Activated CD8-positive, alpha-beta memory T cell treated with anti-CD3 and anti-CD28 coated beads, Interleukin-2, amount 10 ng/mL, durations not matched to agents 7 days and 5 days (primary cell): ENCODE data around the gene ADI1. TPM values are rescaled to one million over a fixed set of nuclear protein-coding genes. Genes with fewer than 3 reads are reported as not detected.
"Not testable (repeated sequence)": the region's sequence is repeated elsewhere in the genome, so short reads cannot be mapped to it uniquely, and the experiment has no call there.

Source experiments
- ATAC-seq: fragments of 150-1000 bp; cut with Tn5 transposase; one replicate; pipeline ENCODE4 v1.10.0; 2021; ENCODE audit warnings: moderate library complexity
- CTCF ChIA-PET: fragments of 350-600 bp; sonication (Branson Sonifier 250); formaldehyde crosslinking; loops from one replicate; lab custom pipeline; 2021; ENCODE audit warnings: antibody characterized with exemption; lab: Charles Lee
- DNase-seq: peaks from one replicate; pipeline ENCODE4 v3.0.0-alpha.2; 2020
- H3K27ac Mint-ChIP-seq: one replicate; pipeline ENCODE4 v1.8.0; 2021; ENCODE audit warnings: mild to moderate bottlenecking, mixed read lengths
- H3K27me3 Mint-ChIP-seq: one replicate; pipeline ENCODE4 v1.8.0; 2021; ENCODE audit warnings: mixed read lengths
- H3K36me3 Mint-ChIP-seq: one replicate; pipeline ENCODE4 v1.8.0; 2021; ENCODE audit warnings: mild to moderate bottlenecking, mixed read lengths
- H3K4me1 Mint-ChIP-seq: one replicate; pipeline ENCODE4 v1.8.0; 2021; ENCODE audit warnings: mixed read lengths
- H3K4me3 Mint-ChIP-seq: one replicate; pipeline ENCODE4 v1.8.0; 2021; ENCODE audit warnings: mild to moderate bottlenecking, moderate library complexity, mixed read lengths
- H3K9me3 Mint-ChIP-seq: one replicate; pipeline ENCODE4 v1.8.0; 2022; ENCODE audit warnings: low read depth, mixed read lengths
- total RNA-seq, 2 experiments: library from RNA; stranded (reverse); gene quantifications; one replicate each; pipeline ENCODE4 v1.2.3, GENCODE V29; 2021

ADI1 gene
- total RNA-seq, 2 experiments from 2014 or later: 15.0 to 16.6 TPM

DNA sequence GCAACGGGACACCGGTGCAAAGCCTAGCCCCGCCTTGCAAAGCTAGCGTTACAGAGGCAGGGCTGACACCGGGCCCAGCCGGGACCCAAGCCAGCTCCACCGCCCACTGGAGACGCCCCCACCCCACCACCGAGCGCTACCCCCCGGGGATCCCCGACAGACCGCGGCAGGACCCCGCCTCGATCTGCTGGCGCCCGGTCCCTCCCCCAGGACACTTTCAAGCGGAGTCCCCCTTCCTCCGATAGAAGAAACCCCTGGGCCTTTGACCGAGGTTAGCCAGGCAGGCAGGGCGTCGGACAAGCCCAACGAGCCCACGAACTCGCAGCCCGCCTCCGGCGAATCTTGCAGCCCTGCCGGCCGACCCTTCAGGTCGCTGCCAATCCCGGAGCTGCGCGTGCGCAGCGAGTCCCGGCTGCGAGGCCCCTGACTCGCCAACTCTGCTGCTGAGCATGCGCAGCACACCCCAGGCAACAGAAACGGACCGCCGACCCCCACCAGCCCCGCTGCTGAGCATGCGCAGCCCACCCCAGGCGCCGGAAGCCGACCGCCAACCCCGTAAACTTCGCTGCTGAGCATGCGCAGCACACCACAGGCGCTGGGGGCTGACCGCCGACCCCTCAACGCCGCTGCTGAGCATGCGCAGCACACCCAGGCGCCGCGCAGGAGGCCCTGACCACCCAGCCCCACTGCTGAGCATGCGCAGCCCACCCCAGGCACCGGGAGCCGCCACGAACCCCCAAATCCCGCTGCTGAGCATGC is 656 bp downstream of the ADI1 start:
- CTCF ChIA-PET: interaction anchor here (1.3 to 1.6 kb wide), 2 partner anchors 22 to 133 kb away, joined by 4 to 6 read pairs; no protein-coding TSS in a partner anchor
- H3K9me3 Mint-ChIP-seq: peaks cover 3% of the 10 kb centered on the region
- peaks cover 23% of the 10 kb centered on the region for H3K36me3 Mint-ChIP-seq
- ATAC-seq: peak; percentile 87
- H3K27ac Mint-ChIP-seq: peak overlapping the region; percentile 88
- peak; percentile 98 for DNase-seq
- H3K4me3 Mint-ChIP-seq: peak overlapping the region; percentile 84
- H3K27me3 Mint-ChIP-seq: peaks cover 4% of the 10 kb centered on the region
- H3K4me1 Mint-ChIP-seq: peaks cover 35% of the 10 kb centered on the region

DNA sequence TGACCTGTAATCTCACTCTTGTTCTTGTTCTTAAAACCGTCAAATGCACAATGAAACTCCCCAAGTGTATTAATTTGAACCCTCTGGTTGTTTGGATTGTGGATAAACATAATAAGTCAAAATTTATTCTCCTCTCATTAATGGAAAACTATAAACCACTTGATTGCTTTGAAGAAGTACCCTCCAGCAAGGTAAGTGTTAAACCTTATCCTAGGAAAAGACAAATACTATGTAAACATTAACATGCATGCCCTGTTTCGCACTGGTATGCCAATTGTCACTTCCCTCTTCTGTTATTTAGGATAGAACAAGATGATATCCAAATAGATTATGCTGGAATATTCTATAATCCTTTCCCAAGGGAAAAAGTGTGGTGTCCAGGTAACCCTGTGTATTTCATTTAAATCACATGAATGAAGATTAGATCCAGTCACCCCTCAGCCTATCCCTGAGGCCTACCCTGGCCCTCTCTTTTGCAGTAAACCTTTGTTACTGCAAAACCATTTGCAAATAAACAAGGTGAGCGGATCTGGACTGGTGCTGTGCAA is 1.3 kb downstream of the ADI1 start:
- H3K4me3 Mint-ChIP-seq: peak overlapping the region; percentile 84
- no peak for ATAC-seq
- H3K27me3 Mint-ChIP-seq: peaks cover 4% of the 10 kb centered on the region
- H3K9me3 Mint-ChIP-seq: peaks cover 3% of the 10 kb centered on the region
- H3K36me3 Mint-ChIP-seq: peaks cover 28% of the 10 kb centered on the region
- no peak for DNase-seq
- peak overlapping the region; percentile 88 for H3K27ac Mint-ChIP-seq
- peaks cover 39% of the 10 kb centered on the region for H3K4me1 Mint-ChIP-seq
- CTCF ChIA-PET: interaction anchor here (1.3 kb wide), 1 partner anchor 134 kb away, joined by 6 read pairs; no protein-coding TSS in a partner anchor

DNA sequence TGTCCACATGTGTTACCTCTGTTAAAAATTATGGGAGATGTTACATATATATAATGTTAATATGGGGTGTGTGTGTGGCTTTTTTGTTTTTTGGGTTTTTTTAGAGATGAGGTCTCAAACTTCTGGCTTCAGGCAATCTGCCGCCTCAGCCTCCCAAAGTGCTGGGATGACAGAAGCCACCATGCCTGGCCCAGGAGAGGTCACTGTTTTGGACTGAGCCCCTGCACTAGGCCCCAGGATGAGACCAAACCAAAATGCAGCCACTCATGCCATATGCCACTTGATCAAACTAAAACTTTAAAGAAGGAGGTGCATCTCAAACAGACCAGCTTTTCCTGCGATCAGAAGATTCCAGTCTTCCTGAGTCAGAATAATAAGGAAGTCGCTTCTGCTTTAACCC is 2.5 kb downstream of the ADI1 start:
- Mint-ChIP-seq H3K27ac (no peak overlapping the region), H3K36me3 (peaks cover 37% of the 10 kb centered on the region), H3K27me3 (peaks cover 4% of the 10 kb centered on the region), H3K4me3 (no peak overlapping the region), H3K9me3 (peaks cover 3% of the 10 kb centered on the region), H3K4me1 (peaks cover 39% of the 10 kb centered on the region)
- ATAC-seq (no peak), DNase-seq (no peak)
- CTCF ChIA-PET: no interaction called here

DNA sequence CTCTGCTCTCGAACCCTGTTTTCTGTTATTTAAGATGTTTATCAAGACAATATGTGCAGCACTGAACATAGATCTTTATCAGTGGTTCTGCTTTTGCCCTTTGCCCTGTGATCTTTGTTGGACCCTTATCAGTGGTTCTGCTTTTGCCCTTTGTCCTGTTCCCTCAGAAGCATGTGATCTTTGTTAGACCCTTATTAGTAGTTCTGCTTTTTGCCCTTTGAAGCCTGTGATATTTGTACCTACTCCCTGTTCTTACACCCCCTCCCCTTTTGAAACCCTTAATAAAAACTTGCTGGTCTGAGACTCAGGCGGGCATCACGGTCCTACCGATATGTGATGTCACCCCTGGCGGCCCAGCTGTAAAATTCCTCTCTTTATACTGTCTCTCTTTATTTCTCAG is 3.9 kb downstream of the ADI1 start:
- H3K27me3 Mint-ChIP-seq, CTCF ChIA-PET, ATAC-seq, H3K27ac Mint-ChIP-seq, DNase-seq, H3K4me3 Mint-ChIP-seq, H3K9me3 Mint-ChIP-seq: not testable (repeated sequence)
- Mint-ChIP-seq H3K36me3 (peaks cover 48% of the 10 kb centered on the region), H3K4me1 (peaks cover 29% of the 10 kb centered on the region)

DNA sequence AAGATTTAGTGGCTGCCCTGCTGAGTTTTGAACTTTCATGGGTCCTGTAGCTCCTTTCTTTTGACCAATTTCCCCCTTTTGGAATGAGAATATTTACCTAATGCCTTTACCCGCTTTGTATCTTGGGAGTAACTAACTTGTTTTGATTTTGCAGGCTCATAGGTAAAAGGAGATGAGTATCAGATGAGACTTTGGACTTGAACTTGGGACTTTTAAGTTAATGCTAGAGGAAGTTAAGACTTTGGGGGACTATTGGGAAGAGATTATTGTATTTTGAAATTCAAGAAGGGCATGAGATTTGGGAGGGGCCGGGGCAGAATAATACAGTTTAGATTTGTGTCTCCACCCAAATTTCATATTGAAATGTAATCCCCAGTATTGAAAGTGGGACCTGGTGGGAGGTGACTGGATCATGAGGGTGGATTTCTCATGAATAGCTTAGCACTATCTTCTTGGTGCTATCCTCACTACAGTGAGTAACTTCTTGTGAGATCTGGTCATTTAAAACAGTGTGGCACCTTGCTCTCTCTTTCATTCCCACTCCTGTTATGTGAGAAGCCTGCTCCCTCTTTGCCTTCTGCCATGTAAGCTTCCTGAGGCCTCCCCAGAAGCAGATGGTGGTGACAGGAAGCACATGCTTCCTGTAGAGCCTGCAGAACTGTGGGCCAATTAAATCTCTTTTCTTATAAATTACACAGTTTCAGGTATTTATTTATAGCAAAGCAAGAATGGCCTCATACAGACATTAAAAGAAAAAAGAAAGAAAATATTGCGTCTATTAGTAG is 6.1 kb downstream of the ADI1 start:
- CTCF ChIA-PET: interaction anchor here (1.3 kb wide), 1 partner anchor 61 kb away, joined by 3 read pairs; no protein-coding TSS in a partner anchor
- ATAC-seq: no peak
- H3K4me3 Mint-ChIP-seq: no peak overlapping the region
- peaks cover 59% of the 10 kb centered on the region for H3K36me3 Mint-ChIP-seq
- H3K9me3 Mint-ChIP-seq: peaks cover 7% of the 10 kb centered on the region
- peaks cover 20% of the 10 kb centered on the region for H3K4me1 Mint-ChIP-seq
- no peaks in the 10 kb centered on the region for H3K27me3 Mint-ChIP-seq
- no peak for DNase-seq
- no peak overlapping the region for H3K27ac Mint-ChIP-seq

DNA sequence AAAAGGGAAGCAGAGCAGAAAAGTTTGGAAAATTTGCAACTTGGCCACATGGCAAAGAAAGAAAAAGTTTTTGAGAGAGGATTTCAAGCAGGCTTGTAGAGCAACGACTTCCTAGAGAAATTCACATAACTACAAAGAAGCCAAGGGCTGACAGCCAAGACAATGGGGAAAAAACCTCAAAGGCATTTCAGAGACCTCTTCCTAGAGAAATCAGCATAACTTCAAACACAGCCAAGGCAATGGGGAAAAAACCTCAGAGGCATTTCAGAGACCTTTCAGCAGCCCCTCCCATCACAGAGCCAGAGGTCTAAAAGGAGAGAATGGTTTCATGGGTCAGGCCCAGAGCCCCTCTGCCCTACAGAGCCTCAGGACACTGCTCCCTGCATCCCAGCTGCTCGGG is 7.2 kb downstream of the ADI1 start:
- CTCF ChIA-PET: no interaction called here
- DNase-seq (no peak), ATAC-seq (no peak)
- peaks cover 61% of the 10 kb centered on the region for H3K36me3 Mint-ChIP-seq
- peaks cover 7% of the 10 kb centered on the region for H3K9me3 Mint-ChIP-seq
- no peaks in the 10 kb centered on the region for H3K27me3 Mint-ChIP-seq
- H3K27ac Mint-ChIP-seq: no peak overlapping the region
- H3K4me3 Mint-ChIP-seq: no peak overlapping the region
- H3K4me1 Mint-ChIP-seq: peaks cover 11% of the 10 kb centered on the region

DNA sequence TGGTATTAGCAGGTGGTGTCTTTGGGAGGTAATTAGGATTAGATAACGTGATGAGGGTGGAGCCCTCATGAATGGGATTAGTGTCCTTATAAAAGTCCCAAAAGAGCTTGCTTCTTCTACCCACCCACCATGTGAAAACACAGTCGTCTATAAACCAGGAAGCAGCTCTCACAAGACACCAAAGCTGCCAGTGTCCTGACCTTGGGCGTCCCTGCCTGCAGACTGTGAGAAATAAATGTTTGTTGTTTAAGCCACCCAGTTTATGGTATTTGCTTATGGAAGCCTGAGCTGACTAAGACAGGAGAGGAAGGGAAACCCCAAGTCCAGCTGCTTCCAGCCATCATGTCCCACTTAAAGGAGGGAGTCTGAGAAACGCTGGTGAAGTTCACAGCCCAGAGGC is 13.6 kb downstream of the ADI1 start:
- H3K36me3 Mint-ChIP-seq: peaks cover 34% of the 10 kb centered on the region
- no peak for DNase-seq
- no peak overlapping the region for H3K4me3 Mint-ChIP-seq
- ATAC-seq: no peak
- H3K9me3 Mint-ChIP-seq: peaks cover 2% of the 10 kb centered on the region
- no peaks in the 10 kb centered on the region for H3K4me1 Mint-ChIP-seq
- H3K27ac Mint-ChIP-seq: no peak overlapping the region
- no peaks in the 10 kb centered on the region for H3K27me3 Mint-ChIP-seq
- CTCF ChIA-PET: interaction anchor here (1.5 kb wide), 1 partner anchor 82 kb away, joined by 4 read pairs; no protein-coding TSS in a partner anchor

DNA sequence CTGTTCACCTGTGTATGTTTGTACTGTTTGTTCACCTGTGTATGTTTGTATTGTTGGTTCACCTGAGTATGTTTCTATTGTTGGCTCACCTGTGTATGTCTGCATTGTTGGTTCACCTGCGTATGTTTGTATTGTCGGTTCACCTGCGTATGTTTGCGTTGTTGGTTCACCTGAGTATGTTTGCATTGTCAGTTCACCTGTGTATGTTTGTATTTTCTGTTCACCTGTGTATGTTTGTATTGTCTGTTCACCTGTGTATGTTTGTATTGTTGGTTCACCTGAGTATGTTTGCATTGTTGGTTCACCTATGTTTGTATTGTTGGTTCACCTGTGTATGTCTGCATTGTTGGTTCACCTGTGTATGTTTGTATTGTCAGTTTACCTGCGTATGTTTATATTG is 14.6 kb downstream of the ADI1 start:
- ATAC-seq (no peak), DNase-seq (no peak)
- no peak overlapping the region for H3K4me3 Mint-ChIP-seq
- no peaks in the 10 kb centered on the region for H3K9me3 Mint-ChIP-seq
- CTCF ChIA-PET: no interaction called here
- no peaks in the 10 kb centered on the region for H3K4me1 Mint-ChIP-seq
- H3K36me3 Mint-ChIP-seq: peaks cover 29% of the 10 kb centered on the region
- H3K27ac Mint-ChIP-seq: no peak overlapping the region
- no peaks in the 10 kb centered on the region for H3K27me3 Mint-ChIP-seq

DNA sequence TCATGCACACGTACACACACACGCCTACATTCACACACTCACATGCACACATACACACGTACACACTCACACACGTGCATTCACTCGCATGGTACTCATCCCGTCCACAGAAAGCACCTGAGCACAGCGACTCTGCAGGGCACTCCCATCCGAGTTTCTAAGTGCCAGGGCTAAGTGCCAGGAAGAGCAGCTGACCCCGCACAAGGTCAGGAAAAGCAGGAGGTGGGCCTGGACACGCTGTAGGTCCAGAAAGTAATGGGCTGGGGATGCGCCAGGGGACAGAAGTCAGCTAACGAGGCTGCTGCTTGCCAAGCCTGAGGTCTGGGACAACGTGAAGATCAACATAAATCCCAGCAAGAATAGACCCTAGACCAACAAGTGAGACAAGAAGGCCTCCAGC is 15.8 kb downstream of the ADI1 start:
- CTCF ChIA-PET: no interaction called here
- Mint-ChIP-seq H3K36me3 (peaks cover 23% of the 10 kb centered on the region), H3K27me3 (no peaks in the 10 kb centered on the region)

DNA sequence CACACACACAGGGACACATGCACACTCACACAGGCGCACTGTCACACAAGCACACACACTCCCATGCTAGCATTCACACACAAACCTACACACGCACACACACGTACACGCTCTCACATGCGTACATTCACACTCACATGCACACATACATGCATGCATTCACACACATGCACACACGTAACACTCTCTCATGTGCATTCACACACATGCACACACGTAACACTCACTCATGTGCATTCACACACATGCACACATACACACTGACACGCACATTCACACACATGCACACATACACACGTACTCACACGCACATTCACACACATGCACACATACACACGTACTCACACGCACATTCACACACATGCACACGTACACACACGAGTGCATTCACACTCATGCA is 16.3 kb downstream of the ADI1 start:
- DNase-seq: no peak
- Mint-ChIP-seq H3K4me1 (no peaks in the 10 kb centered on the region), H3K27ac (no peak overlapping the region), H3K4me3 (no peak overlapping the region), H3K27me3 (no peaks in the 10 kb centered on the region), H3K9me3 (no peaks in the 10 kb centered on the region), H3K36me3 (peaks cover 22% of the 10 kb centered on the region)
- ATAC-seq: no peak
- CTCF ChIA-PET: no interaction called here

More for the DNA sequence above, 15.8 kb downstream of the ADI1 start:
- no peak for DNase-seq
- H3K4me1 Mint-ChIP-seq: no peaks in the 10 kb centered on the region
- H3K27ac Mint-ChIP-seq: no peak overlapping the region
- no peak for ATAC-seq
- H3K9me3 Mint-ChIP-seq: no peaks in the 10 kb centered on the region
- H3K4me3 Mint-ChIP-seq: no peak overlapping the region

DNA sequence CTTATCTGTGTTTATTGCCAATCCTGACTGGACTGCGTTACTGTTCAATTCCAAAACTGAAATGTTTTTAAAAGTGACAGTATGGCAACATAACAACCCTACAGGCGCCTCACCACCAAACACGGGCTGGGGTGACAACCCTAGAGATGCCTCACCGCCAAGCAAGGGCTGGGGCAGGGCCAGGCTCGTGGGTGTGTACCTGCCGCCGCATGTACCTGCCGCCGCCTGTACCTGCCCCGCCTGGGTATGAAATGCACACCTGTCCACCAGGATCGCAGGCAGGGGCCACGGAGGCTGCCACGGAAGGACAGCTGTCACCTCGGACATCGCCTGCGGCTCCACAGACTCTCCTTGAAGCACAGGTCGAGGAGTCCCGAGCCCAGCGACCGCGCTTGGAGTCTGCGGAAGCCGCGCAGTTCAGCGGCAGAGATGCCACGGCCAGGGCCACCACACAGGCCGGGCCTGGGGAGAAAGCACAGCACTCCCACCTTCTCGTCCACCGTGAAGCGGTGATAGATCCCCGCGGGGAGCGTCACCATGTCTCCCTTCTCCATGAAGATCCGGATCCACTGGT is 18.9 kb downstream of the ADI1 start:
- no peaks in the 10 kb centered on the region for H3K4me1 Mint-ChIP-seq
- H3K36me3 Mint-ChIP-seq: peaks cover 16% of the 10 kb centered on the region
- ATAC-seq (no peak), DNase-seq (no peak)
- no peaks in the 10 kb centered on the region for H3K9me3 Mint-ChIP-seq
- H3K27me3 Mint-ChIP-seq: no peaks in the 10 kb centered on the region
- CTCF ChIA-PET: no interaction called here
- no peak overlapping the region for H3K27ac Mint-ChIP-seq
- H3K4me3 Mint-ChIP-seq: no peak overlapping the region

DNA sequence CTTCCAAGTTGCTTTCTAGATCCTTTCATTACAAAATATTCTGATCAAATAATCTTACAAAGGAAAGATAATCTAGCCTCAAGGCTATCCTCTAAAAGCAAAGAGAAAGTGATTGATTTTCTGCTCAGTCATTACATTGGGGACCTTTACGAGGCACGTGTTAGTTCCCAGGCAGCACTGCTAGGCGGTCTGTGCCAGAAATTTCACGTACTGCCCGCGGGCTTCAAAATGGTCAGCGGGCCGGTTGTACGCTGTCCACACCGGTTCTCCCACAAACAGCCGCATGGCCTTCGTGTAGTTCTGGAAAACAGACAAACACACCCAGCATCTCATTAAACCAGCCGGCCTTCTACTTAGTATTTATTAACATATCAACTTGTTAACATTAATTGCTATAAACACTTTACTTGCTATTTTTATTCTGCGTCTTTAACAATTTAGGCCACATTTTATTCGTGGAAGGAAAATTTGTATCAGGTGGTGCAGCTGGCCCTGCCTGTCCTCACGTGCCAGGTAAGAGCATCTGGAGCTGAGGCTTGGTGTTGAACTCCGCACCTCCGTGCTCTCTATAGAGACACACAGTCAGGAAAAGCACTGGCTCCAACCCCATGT is 20.4 kb downstream of the ADI1 start:
- CTCF ChIA-PET: no interaction called here
- Mint-ChIP-seq H3K27ac (no peak overlapping the region), H3K27me3 (no peaks in the 10 kb centered on the region), H3K36me3 (peaks cover 10% of the 10 kb centered on the region), H3K4me1 (no peaks in the 10 kb centered on the region), H3K4me3 (no peak overlapping the region), H3K9me3 (no peaks in the 10 kb centered on the region)
- DNase-seq (no peak), ATAC-seq (no peak)

DNA sequence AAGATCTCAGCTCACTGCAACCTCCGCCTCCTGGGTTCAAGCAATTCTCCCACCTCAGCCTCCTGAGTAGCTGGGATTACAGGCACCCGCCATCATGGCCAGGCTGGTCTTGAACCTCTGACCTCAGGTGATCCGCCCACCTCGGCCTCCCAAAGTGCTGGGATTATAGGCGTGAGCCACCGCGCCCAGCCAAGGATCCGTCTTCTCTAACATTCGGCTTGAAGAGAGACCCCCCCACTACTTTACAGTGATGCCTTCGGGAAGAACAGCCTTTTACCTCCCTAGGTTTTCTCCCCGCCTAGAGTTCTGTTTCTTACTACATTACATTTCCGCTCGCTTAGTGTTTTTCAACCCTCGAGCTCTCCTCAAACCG is 22.6 kb downstream of the ADI1 start:
- H3K27me3 Mint-ChIP-seq, H3K27ac Mint-ChIP-seq, DNase-seq, H3K9me3 Mint-ChIP-seq, H3K36me3 Mint-ChIP-seq, CTCF ChIA-PET, H3K4me1 Mint-ChIP-seq, H3K4me3 Mint-ChIP-seq, ATAC-seq: not testable (repeated sequence)
